GM12878 (cell line): Measurements from ENCODE around the gene DEK. TPM values are rescaled to one million over a fixed set of nuclear protein-coding genes. Genes with fewer than 3 reads are reported as not detected.

Experiments
- ATAC-seq: fragments of 200-7000 bp; cut with Tn5 transposase; 3 replicates; pipeline ENCODE4 v1.9.1; 2020; ENCODE audit warnings: mild to moderate bottlenecking, moderate library complexity
- BruUV-seq: library from RNA; stranded (reverse); fragments of 400-500 nt; replicated peaks from 2 replicates; lab custom pipeline; 2021; lab: Mats Ljungman, UMichigan
- CTCF ChIA-PET: fragments of 300-600 bp; sonication (Branson Sonifier 250); formaldehyde crosslinking; extraction: SDS; loops from one replicate; lab custom pipeline; 2021; ENCODE audit warnings: inconsistent platforms; lab: Yijun Ruan, JAX
- POLR2A ChIA-PET: fragments of 350-600 bp; formaldehyde crosslinking; extraction: SDS; loops from one replicate; lab custom pipeline; 2021; ENCODE audit warnings: inconsistent platforms; lab: Charles Lee
- RAD21 ChIA-PET: fragments of 300-600 bp; sonication (Branson Sonifier 250); formaldehyde crosslinking; loops from one replicate; lab custom pipeline; 2023; ENCODE audit warnings: antibody characterized with exemption; ENCODE audit not compliant: unreplicated experiment; lab: Charles Lee
- SMC1A ChIA-PET: fragments of 300-600 bp; sonication (Branson Sonifier 250); formaldehyde crosslinking; loops from one replicate; lab custom pipeline; 2023; ENCODE audit not compliant: unreplicated experiment, uncharacterized antibody; lab: Charles Lee
- DNase-seq: peaks from one replicate; pipeline ENCODE4 v3.0.0-alpha.2; 2011; ENCODE audit warnings: low read depth, low spot score
- FAIRE-seq: peaks from 3 replicates; lab custom pipeline; 2011; peaks lifted over from hg19 to GRCh38; lab: Jason Lieb, UNC
- H2AFZ ChIP-seq: 2 replicates; pipeline ENCODE4 v1.6.0; 2011; ENCODE audit warnings: low read depth, low read length, control low read depth; ENCODE audit not compliant: control insufficient read depth
- H3K27ac ChIP-seq: 2 replicates; pipeline ENCODE4 v1.5.1; 2011; ENCODE audit warnings: control low read depth; ENCODE audit not compliant: control insufficient read depth, insufficient read depth
- H3K27me3 ChIP-seq, 2 experiments: replicated peaks in 1 of 2; 2 replicates each; pipeline versions ENCODE4 v1.6.0 to v1.6.1; 2011; ENCODE audit warnings: low read length in 1 of 2; ENCODE audit not compliant: control insufficient read depth in 2 of 2, insufficient read depth in 2 of 2
- H3K36me3 ChIP-seq, 2 experiments: 2 replicates each; pipeline ENCODE4 v1.5.1; 2011; ENCODE audit warnings: low read length in 1 of 2; ENCODE audit not compliant: control insufficient read depth in 2 of 2, insufficient read depth in 2 of 2
- H3K4me1 ChIP-seq: 2 replicates; pipeline ENCODE4 v1.6.1; 2011; ENCODE audit warnings: mild to moderate bottlenecking, low read length, moderate library complexity, mixed read lengths; ENCODE audit not compliant: control insufficient read depth, insufficient read depth
- H3K4me2 ChIP-seq: 2 replicates; pipeline ENCODE4 v1.6.0; 2011; ENCODE audit warnings: control low read depth; ENCODE audit not compliant: control insufficient read depth, insufficient read depth
- H3K4me3 ChIP-seq: fragments of 200-600 bp; sonication (generic); 2 replicates; pipeline ENCODE4 v1.5.1; 2016
- H3K79me2 ChIP-seq: 2 replicates; pipeline ENCODE4 v1.6.0; 2011; ENCODE audit warnings: low read length; ENCODE audit not compliant: control insufficient read depth, insufficient read depth
- H3K9ac ChIP-seq: 2 replicates; pipeline ENCODE4 v1.8.0; 2011; ENCODE audit warnings: low read length, control low read depth, mixed read lengths; ENCODE audit not compliant: control insufficient read depth, insufficient read depth
- H3K9me3 ChIP-seq: replicated peaks from 3 replicates; pipeline ENCODE4 v1.5.1; 2011; ENCODE audit warnings: mild to moderate bottlenecking, low read length; ENCODE audit not compliant: control insufficient read depth, insufficient read depth
- H4K20me1 ChIP-seq: 2 replicates; pipeline ENCODE4 v1.6.0; 2011; ENCODE audit not compliant: control insufficient read depth, insufficient read depth
- FOS ChIP-seq: IDR thresholded peaks from 3 replicates; pipeline ENCODE4 v1.6.1; 2011; ENCODE audit warnings: borderline replicate concordance; ENCODE audit not compliant: insufficient read length; ENCODE audit errors: extremely low read depth
- LARP7 ChIP-seq: fragments of 450-650 bp; IDR thresholded peaks from 2 replicates; pipeline ENCODE4 v1.6.1; 2017; ENCODE audit warnings: mild to moderate bottlenecking
- NFXL1 ChIP-seq: fragments of 450-650 bp; IDR thresholded peaks from 2 replicates; pipeline ENCODE4 v1.6.1; 2017; ENCODE audit warnings: antibody characterized with exemption, mild to moderate bottlenecking, borderline replicate concordance
- PML ChIP-seq: IDR thresholded peaks from 2 replicates; pipeline ENCODE4 v1.6.1; 2012; ENCODE audit warnings: low read length, inconsistent platforms
- SP1 ChIP-seq: IDR thresholded peaks from one replicate; pipeline ENCODE4 v1.6.1; 2011; ENCODE audit warnings: low read depth, low read length
- SUZ12 ChIP-seq: fragments of 200-600 bp; sonication (generic); IDR thresholded peaks from one replicate; pipeline ENCODE4 v1.6.1; 2018; ENCODE audit warnings: antibody characterized with exemption, mild to moderate bottlenecking; ENCODE audit not compliant: unreplicated experiment
- WRNIP1 ChIP-seq: IDR thresholded peaks from 2 replicates; pipeline ENCODE4 v1.6.1; 2011; ENCODE audit warnings: low read depth, low read length, improper control_type of control experiment, borderline replicate concordance
- ZNF217 ChIP-seq: fragments of 450-650 bp; IDR thresholded peaks from 2 replicates; pipeline ENCODE4 v1.6.1; 2017; ENCODE audit warnings: antibody characterized with exemption, mild to moderate bottlenecking
- ZNF622 ChIP-seq: fragments of 450-650 bp; IDR thresholded peaks from 2 replicates; pipeline ENCODE4 v1.6.1; 2017; ENCODE audit warnings: mild to moderate bottlenecking, inconsistent platforms
- WGBS: methylation state at CpG from one replicate; pipeline ENCODE4 v1.1.6; 2016; ENCODE audit warnings: low lambda C conversion rate; ENCODE audit not compliant: insufficient replicate concordance, insufficient coverage; ENCODE audit errors: missing lambda C conversion rate; 5-methylcytosine and 5-hydroxymethylcytosine counted together
- in situ Hi-C: fragments of 300-500 bp; cut with MboI; formaldehyde crosslinking; loops from 9 replicates; pipeline ENCODE4 v1.14.3; 2018; ENCODE audit warnings: mixed read lengths
- intact Hi-C: fragments of 100-400 bp; cut with micrococcal nuclease; formaldehyde crosslinking; loops from one replicate; pipeline ENCODE4 v1.14.2; 2022; ENCODE audit not compliant: unreplicated experiment
- polyA plus RNA-seq, 11 experiments: library from polyadenylated mRNA; depleted of rRNA in 4 of 11; unstranded in 6 of 11; stranded (reverse) in 5 of 11; fragments of >200 nt; fragmentation: Nextera tagmentation in 4 of 11; fragmentation: Illumina TruSeq in 1 of 11; extraction: Ambion mirVana in 4 of 11; extraction: Trizol in 1 of 11; gene quantifications; 1 replicate in 1 of 11; 2 replicates in 10 of 11; pipeline versions ENCODE4 v1.2.1 to v1.2.3, GENCODE V29; 2011 to 2016; ENCODE audit warnings: inconsistent platforms in 2 of 11, missing spikeins in 2 of 11, low read depth in 1 of 11
- total RNA-seq, 4 experiments: library from RNA; depleted of rRNA in 3 of 4; stranded (reverse); fragments of >200 nt in 3 of 4; fragmentation: Illumina TruSeq in 1 of 4; extraction: Trizol in 1 of 4; gene quantifications; 2 replicates each; pipeline versions ENCODE4 v1.2.1 to v1.2.3, GENCODE V29; 2013 to 2021
- TF ChIP-seq, protein P1 (sequence below): fragments of 450-650 bp; IDR thresholded peaks from 2 replicates; pipeline ENCODE4 v1.6.1; 2017; ENCODE audit warnings: antibody characterized with exemption, mild to moderate bottlenecking, moderate library complexity
- TF ChIP-seq, protein P2 (sequence below): IDR thresholded peaks from 2 replicates; pipeline ENCODE4 v1.6.1; 2012; ENCODE audit warnings: mild to moderate bottlenecking, low read depth, low read length
- TF ChIP-seq, protein P3 (sequence below): fragments of 450-650 bp; IDR thresholded peaks from 2 replicates; pipeline ENCODE4 v1.6.1; 2017; ENCODE audit warnings: mild to moderate bottlenecking, moderate library complexity
- TF ChIP-seq, protein P4 (sequence below): fragments of 450-650 bp; IDR thresholded peaks from 2 replicates; pipeline ENCODE4 v1.6.1; 2017; ENCODE audit warnings: mild to moderate bottlenecking

The DEK gene
- total and polyA plus RNA-seq, 10 of the 15 experiments (the other 5 are each of a cell fraction or from before 2014, with no cell fraction given), result 111 to 346 (median 196) TPM

DNA sequence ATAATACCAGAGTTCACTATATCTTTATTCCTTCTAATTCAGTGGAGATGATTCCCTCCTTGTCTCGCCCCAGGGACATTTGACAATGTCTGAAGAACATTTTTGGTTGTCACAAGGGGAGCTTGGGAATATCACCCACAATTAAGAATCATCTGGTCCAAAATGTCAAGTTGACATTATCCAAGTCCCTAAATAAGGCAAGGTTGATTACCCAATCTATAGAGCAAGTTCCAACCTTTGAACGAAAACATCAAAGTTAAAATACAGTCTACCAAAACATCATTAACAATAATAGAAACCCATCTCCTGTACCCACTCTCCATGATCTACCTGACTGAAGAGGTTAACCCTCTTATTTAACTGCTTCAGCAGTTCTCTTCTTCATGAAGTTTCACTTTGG is 15.6 kb downstream of the DEK start:
- Histone ChIP-seq H3K4me3 (no peak overlapping the region), H2AFZ (no peak overlapping the region), H3K27me3 (no peaks in the 10 kb centered on the region), H3K4me2 (no peak overlapping the region), H3K4me1 (no peaks in the 10 kb centered on the region; the same call in 1 of the 2 replicates), H3K36me3 (peaks cover 5 to 47% of the 10 kb centered on the region in 2 experiments), H4K20me1 (no peaks in the 10 kb centered on the region), H3K9me3 (peaks cover 13% of the 10 kb centered on the region), H3K9ac (no peak overlapping the region), H3K79me2 (peaks cover 39% of the 10 kb centered on the region), H3K27ac (no peak overlapping the region)
- no TSS peak for BruUV-seq
- 91% methylated on average over 2 of the region's 2 CpGs for WGBS
- FAIRE-seq (no peak), DNase-seq (no peak), ATAC-seq (no peak)
- ChIA-PET RAD21 (no interaction called here), SMC1A (interaction anchor here (1.4 to 1.6 kb wide), 3 partner anchors 10 to 35 kb away, joined by 3 to 4 read pairs (median 4); no protein-coding TSS in a partner anchor), POLR2A (no interaction called here), CTCF (no interaction called here)
- in situ Hi-C loops (no loop called here), intact Hi-C loops (no loop called here)
- TF ChIP-seq, protein P1, sequence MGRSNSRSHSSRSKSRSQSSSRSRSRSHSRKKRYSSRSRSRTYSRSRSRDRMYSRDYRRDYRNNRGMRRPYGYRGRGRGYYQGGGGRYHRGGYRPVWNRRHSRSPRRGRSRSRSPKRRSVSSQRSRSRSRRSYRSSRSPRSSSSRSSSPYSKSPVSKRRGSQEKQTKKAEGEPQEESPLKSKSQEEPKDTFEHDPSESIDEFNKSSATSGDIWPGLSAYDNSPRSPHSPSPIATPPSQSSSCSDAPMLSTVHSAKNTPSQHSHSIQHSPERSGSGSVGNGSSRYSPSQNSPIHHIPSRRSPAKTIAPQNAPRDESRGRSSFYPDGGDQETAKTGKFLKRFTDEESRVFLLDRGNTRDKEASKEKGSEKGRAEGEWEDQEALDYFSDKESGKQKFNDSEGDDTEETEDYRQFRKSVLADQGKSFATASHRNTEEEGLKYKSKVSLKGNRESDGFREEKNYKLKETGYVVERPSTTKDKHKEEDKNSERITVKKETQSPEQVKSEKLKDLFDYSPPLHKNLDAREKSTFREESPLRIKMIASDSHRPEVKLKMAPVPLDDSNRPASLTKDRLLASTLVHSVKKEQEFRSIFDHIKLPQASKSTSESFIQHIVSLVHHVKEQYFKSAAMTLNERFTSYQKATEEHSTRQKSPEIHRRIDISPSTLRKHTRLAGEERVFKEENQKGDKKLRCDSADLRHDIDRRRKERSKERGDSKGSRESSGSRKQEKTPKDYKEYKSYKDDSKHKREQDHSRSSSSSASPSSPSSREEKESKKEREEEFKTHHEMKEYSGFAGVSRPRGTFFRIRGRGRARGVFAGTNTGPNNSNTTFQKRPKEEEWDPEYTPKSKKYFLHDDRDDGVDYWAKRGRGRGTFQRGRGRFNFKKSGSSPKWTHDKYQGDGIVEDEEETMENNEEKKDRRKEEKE, result no peak
- no peak for TF ChIP-seq SP1
- no peak for TF ChIP-seq LARP7
- TF ChIP-seq, protein P2, sequence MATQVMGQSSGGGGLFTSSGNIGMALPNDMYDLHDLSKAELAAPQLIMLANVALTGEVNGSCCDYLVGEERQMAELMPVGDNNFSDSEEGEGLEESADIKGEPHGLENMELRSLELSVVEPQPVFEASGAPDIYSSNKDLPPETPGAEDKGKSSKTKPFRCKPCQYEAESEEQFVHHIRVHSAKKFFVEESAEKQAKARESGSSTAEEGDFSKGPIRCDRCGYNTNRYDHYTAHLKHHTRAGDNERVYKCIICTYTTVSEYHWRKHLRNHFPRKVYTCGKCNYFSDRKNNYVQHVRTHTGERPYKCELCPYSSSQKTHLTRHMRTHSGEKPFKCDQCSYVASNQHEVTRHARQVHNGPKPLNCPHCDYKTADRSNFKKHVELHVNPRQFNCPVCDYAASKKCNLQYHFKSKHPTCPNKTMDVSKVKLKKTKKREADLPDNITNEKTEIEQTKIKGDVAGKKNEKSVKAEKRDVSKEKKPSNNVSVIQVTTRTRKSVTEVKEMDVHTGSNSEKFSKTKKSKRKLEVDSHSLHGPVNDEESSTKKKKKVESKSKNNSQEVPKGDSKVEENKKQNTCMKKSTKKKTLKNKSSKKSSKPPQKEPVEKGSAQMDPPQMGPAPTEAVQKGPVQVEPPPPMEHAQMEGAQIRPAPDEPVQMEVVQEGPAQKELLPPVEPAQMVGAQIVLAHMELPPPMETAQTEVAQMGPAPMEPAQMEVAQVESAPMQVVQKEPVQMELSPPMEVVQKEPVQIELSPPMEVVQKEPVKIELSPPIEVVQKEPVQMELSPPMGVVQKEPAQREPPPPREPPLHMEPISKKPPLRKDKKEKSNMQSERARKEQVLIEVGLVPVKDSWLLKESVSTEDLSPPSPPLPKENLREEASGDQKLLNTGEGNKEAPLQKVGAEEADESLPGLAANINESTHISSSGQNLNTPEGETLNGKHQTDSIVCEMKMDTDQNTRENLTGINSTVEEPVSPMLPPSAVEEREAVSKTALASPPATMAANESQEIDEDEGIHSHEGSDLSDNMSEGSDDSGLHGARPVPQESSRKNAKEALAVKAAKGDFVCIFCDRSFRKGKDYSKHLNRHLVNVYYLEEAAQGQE, result no peak
- TF ChIP-seq, protein P3, sequence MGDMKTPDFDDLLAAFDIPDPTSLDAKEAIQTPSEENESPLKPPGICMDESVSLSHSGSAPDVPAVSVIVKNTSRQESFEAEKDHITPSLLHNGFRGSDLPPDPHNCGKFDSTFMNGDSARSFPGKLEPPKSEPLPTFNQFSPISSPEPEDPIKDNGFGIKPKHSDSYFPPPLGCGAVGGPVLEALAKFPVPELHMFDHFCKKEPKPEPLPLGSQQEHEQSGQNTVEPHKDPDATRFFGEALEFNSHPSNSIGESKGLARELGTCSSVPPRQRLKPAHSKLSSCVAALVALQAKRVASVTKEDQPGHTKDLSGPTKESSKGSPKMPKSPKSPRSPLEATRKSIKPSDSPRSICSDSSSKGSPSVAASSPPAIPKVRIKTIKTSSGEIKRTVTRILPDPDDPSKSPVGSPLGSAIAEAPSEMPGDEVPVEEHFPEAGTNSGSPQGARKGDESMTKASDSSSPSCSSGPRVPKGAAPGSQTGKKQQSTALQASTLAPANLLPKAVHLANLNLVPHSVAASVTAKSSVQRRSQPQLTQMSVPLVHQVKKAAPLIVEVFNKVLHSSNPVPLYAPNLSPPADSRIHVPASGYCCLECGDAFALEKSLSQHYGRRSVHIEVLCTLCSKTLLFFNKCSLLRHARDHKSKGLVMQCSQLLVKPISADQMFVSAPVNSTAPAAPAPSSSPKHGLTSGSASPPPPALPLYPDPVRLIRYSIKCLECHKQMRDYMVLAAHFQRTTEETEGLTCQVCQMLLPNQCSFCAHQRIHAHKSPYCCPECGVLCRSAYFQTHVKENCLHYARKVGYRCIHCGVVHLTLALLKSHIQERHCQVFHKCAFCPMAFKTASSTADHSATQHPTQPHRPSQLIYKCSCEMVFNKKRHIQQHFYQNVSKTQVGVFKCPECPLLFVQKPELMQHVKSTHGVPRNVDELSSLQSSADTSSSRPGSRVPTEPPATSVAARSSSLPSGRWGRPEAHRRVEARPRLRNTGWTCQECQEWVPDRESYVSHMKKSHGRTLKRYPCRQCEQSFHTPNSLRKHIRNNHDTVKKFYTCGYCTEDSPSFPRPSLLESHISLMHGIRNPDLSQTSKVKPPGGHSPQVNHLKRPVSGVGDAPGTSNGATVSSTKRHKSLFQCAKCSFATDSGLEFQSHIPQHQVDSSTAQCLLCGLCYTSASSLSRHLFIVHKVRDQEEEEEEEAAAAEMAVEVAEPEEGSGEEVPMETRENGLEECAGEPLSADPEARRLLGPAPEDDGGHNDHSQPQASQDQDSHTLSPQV, result no peak
- TF ChIP-seq PML, result no peak
- no peak for TF ChIP-seq FOS
- TF ChIP-seq SUZ12, result no peak
- TF ChIP-seq ZNF622, result no peak
- no peak for TF ChIP-seq NFXL1
- TF ChIP-seq, protein P4, sequence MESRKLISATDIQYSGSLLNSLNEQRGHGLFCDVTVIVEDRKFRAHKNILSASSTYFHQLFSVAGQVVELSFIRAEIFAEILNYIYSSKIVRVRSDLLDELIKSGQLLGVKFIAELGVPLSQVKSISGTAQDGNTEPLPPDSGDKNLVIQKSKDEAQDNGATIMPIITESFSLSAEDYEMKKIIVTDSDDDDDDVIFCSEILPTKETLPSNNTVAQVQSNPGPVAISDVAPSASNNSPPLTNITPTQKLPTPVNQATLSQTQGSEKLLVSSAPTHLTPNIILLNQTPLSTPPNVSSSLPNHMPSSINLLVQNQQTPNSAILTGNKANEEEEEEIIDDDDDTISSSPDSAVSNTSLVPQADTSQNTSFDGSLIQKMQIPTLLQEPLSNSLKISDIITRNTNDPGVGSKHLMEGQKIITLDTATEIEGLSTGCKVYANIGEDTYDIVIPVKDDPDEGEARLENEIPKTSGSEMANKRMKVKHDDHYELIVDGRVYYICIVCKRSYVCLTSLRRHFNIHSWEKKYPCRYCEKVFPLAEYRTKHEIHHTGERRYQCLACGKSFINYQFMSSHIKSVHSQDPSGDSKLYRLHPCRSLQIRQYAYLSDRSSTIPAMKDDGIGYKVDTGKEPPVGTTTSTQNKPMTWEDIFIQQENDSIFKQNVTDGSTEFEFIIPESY, result no peak
- no peak for TF ChIP-seq ZNF217
- TF ChIP-seq WRNIP1, result no peak
